LNCaP clone FGC (cell line): ENCODE measurements around the gene BBC3.
"Not testable (repeated sequence)": the region's sequence is repeated elsewhere in the genome, so short reads cannot be mapped to it uniquely, and the experiment has no call there.

ENCODE experiments used
- DNase-seq: peaks from one replicate; pipeline ENCODE4 v3.0.0-alpha.2; 2011; ENCODE audit warnings: low read depth
- H3K4me3 ChIP-seq: 2 replicates; pipeline ENCODE4 v1.5.1; 2011; ENCODE audit warnings: mild to moderate bottlenecking, low read depth, low read length, control low read depth
- TF ChIP-seq, protein P1 (sequence below): IDR thresholded peaks from 2 replicates; pipeline ENCODE4 v1.5.1; 2012; ENCODE audit warnings: mild to moderate bottlenecking; ENCODE audit not compliant: control insufficient read depth, insufficient read depth; ENCODE audit errors: extremely low read depth

The BBC3 gene

DNA sequence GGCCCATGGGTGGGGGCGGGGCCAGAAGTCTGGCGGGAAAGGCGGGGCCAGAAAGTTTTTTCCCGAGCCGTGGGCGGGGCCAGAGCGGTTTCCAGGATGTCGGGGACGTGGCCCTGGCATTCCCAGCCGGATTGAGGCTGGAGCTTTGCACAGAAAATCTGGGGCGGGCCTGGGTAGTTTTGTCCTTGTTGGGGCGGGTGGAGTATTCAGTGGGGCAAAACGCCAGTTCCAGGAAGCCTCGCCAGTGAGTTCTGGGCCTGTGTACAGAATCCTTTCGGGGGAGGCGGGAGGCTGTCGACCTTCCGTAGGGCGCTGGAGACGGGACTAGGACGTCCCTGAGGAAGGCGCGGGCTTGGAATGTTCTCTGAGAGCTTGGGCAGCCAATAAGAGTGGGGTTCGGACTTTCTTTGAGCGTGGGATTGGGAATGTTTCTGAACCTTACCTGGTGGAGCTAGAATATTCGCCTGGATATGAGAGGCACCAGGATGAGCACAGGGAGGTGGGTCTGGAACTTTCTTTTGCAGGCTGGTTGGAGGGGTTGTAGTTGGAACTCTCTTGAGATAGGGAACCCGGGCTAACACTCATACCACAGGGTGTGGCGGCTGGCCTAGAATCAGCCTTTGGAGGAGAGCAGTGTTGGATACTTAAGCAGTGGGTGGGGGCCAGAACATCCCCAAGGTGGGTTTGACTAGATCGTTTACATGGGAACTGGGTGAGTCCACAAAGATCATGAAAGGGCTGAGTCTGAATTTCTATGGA is 26.6 kb upstream of the BBC3 start:
- H3K4me3 ChIP-seq, result peak overlapping the region; percentile 58
- DNase-seq, result no peak
- TF ChIP-seq, protein P1, sequence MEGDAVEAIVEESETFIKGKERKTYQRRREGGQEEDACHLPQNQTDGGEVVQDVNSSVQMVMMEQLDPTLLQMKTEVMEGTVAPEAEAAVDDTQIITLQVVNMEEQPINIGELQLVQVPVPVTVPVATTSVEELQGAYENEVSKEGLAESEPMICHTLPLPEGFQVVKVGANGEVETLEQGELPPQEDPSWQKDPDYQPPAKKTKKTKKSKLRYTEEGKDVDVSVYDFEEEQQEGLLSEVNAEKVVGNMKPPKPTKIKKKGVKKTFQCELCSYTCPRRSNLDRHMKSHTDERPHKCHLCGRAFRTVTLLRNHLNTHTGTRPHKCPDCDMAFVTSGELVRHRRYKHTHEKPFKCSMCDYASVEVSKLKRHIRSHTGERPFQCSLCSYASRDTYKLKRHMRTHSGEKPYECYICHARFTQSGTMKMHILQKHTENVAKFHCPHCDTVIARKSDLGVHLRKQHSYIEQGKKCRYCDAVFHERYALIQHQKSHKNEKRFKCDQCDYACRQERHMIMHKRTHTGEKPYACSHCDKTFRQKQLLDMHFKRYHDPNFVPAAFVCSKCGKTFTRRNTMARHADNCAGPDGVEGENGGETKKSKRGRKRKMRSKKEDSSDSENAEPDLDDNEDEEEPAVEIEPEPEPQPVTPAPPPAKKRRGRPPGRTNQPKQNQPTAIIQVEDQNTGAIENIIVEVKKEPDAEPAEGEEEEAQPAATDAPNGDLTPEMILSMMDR, result no peak

- DNase-seq, result peak; percentile 74
- H3K4me3 ChIP-seq, result 0 out of 2 replicates have a peak overlapping the region, but pooled peaks have one; percentile 7
- TF ChIP-seq, protein P1, result no peak
Measured at GRCh38 chr19:47256693-47257410, 25.9 kb upstream of the BBC3 start.

DNA sequence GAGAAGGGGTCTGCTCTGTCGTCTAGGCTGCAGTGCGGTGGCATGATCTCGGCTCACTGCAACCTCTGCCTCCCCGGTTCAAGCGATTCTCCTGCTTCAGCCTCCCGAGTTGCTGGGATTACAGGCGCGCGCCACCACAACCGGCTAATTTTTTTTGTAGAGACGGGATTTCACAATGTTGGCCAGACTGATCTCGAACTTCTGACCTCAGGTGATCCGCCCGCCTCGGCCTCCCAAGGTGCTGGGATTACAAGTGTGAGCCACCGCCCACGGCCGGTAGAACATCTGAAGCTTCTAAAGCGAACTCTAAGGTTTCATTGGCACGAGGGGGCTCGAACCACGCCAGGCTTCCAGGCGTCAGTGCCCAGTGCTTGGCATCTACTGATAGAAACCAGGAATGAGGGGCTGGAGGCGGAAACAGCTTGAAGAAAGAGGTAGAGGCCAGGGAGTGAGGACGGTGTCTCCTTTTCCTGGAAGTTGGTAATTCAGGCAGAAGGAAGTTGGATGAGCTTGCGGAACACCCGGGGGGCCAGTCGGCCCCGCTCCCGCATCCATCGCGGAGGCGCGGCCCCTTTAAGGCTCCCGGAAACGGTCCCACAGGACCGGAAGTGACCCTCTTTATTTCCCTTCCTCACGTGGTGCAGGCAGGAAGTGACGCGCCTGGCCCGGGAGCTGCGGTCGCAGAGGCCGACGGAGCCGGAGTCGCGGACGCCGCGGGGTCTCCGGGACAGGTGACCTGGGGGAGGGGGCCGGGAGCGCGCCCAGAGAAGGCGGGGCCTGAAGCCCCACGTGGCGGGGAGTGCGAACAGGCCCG is 25.1 kb upstream of the BBC3 start, which contains the start of gene CCDC9:
Gene CCDC9 (plus strand): TSS at position 647 of the 814 bp plus-strand sequence. CDS start 1,876 bp downstream, outside the sequence.
- peak within 1 kb of the TSS; percentile 67 for H3K4me3 ChIP-seq
- peak; percentile 79 for DNase-seq
- TF ChIP-seq, protein P1, result no peak

GRCh38 chr19:47253970-47254369 is 23.0 kb upstream of the BBC3 start:
- H3K4me3 ChIP-seq, result no peak overlapping the region
- DNase-seq, result no peak
- TF ChIP-seq, protein P1, result no peak

DNA sequence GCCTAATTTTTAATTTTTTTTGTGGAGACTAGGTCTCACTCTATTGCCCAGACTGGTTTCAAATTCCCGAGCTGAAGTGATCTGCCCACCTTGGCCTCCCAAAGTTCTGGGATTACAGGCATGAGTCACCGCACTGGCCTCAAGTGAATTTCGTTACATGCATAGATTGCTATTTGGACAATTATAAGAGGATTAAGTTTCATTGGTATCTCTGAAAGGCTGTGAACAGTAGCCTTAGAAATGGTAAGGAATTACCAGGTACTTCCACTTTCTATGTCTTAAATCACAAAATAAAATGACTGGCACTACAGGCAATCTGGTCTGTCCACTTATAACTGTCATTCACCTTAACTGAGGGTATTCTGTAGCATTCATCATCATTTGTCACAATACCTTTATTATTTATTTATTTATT is 22.5 kb upstream of the BBC3 start:
- no peak overlapping the region for H3K4me3 ChIP-seq
- TF ChIP-seq, protein P1, result no peak
- DNase-seq, result no peak

DNA sequence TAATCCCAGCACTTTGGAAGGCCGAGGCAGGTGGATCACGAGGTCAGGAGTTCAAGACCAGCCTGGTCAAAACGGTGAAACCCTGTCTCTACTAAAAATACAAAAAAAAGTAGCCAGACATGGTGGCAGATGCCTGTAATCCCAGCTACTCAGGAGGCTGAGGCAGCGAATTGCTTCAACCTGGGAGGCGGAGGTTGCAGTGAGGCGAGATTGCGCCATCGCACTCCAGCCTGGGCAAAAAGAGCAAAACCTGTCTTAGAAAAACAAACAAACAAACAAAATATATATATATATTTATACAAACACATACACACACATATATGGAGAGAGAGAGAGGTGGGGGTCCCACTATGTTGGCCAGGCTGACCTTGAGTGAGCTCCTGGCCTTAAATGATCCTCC is 22.0 kb upstream of the BBC3 start:
- not testable (repeated sequence) for H3K4me3 ChIP-seq, DNase-seq

DNA sequence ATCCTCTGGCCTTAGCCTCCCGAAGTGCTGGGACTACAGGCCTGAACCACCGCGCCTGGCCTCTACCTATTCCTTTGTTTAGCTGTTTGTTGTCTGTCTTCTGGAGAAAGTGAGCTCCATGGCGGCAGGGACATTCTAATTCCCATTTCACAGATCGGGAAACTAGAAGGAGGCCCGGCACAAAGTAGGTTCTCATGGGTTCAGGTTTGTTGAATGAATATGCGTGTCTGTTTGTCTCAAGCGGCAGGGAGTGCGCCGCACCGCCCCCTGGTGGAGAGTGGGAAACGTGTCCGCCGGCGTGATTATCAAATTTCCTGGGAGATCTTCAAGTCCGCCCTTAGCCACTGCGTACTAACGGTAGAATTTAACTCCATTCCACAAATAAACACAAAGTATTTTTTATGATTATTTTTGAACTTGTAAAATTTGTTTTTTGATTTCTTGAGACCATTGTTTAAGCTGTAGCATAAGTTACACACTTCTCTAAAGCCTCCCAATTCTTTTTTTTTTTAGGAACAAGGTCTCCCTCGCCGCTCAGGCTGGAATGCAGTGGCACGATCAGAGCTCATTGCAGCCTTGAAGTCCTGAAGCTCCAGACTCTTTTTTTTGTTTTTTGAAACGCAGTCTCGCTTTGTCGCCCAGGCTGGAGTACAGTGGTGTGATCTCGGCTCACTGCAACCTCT is 16.4 kb upstream of the BBC3 start:
- TF ChIP-seq, protein P1, result peak; percentile 44
- no peak for DNase-seq
- H3K4me3 ChIP-seq, result no peak overlapping the region
